CD4-positive, alpha-beta T cell treated with Interleukin-4 for 1 hour (primary cell): ENCODE results near the gene MAPK1.
"Not testable (repeated sequence)": the region's sequence is repeated elsewhere in the genome, so short reads cannot be mapped to it uniquely, and the experiment has no call there.

Source experiments
- DNase-seq, 2 donors: peaks; one replicate each; pipeline ENCODE4 v3.0.0-alpha.2; 2020 to 2022

MAPK1 gene

DNA sequence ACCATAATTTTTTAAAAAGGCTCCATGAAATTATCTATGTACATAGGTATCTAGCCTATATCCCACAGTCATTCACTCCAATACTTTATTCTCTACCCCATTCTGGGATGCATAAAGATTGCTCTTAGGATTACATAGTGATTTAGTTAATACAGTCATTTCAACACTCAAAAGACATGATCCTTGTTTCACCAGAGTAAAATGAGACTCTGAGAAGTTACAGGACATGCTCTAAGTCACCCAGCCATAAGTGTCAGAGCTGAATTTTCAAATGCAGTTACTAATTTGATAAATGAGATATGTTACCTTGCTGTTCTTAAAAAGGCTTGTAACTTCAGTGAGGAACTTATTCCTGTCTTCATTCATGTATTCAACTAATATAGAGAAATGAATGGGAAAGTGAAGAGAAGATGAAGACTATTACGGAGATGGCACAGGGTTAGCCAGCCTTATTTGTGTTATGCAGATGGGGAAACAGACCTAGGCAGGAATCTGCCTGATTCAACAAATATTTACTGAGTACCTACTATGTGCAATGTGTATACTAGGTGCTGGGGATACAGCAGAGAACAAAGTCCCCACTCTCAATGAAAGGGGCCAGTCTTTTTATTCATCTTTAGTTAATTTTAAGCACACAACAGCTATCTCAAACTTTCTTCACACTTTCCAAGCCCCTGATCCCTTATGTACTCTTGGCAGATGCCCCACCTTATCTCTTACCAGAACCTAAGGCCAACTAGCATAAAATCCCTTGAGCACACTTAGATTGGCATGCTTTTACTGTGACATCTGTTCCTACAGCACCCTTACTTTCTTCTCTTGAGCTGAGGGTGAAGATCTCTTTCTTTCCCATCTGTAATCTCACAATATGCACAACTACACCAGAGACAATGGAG, 21.6 kb downstream of the MAPK1 start:
- DNase-seq = no peak

DNA sequence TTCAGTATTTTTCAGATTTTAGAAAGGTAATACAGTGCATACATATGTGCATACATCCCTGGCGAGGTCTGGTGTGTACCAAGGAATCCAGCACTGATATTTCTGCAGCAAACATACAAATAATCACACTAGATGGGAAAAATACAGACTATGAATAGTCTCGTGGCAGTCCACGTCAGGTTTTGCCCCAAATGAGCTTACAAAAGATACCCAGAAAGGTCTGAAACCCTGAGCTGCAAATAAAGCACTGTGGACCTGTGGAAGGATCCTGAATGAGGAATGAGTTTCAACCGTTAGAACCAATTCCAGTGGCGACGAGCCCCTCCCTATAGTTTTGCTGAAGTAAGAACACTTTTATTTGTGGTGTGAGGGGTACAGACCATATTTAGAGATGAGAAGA, 24.5 kb downstream of the MAPK1 start:
- DNase-seq = no peak

DNA sequence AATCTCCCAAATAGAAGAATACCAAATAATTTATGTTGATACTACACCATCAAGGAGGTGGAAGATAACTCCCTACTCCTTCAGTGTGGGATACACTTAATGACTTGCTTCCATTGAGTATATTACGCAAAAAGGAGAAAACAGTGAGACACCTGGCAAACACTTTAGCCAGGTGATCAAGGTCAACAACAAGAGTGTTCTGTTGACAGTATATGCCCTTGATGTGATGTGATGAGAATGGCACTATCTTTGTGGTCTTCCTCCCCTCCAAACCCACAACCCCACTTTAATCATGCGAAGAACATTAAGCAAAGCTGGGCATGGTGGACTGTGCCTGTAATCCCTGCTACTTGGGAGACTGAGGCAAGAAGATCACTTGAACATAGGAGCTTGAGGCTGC, 26.0 kb downstream of the MAPK1 start:
- DNase-seq = no peak

DNA sequence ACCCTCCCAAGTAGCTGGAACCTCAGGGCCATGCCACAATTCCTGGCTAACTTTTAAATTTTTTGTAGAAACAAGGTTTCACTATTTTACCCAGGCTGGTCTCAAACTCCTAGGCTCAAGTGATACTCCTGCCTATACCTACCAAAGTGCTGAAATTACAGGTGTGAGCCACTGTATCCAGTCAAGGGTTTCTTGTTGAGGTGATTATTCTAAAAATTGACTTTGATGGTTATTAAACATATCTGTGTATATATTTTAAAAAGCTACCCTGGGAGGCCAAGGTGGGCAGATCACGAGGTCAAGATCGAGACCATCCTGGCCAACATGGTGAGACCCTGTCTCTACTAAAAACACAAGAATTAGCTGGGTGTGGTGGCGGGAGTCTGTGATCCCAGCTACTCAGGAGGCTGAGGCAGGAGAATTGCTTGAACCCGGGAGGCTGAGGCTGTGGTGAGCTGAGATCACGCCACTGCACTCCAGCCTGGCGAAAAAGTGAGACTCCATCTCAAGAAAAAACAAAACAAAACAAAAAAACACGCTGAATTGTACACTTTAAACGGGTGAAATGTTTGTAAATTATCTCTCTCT, 27.1 kb downstream of the MAPK1 start:
- no peak for DNase-seq

DNA sequence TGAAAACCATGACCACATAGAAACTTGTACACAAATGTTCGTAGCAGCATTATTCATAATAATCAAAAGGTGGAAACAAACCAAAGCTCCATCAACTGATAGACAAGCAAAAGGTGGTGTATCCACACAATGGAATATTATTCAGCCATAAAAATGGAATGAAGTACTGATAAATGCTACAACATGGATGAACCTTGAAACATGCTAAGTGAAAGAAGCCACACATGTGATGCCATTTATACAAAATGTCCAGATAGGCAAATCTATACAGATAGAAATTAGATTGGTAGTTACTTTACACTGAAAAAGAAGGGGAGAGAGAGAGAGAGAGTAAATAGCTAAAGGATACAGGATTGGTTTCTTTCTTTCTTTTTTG, 27.7 kb downstream of the MAPK1 start:
- DNase-seq = no peak

DNA sequence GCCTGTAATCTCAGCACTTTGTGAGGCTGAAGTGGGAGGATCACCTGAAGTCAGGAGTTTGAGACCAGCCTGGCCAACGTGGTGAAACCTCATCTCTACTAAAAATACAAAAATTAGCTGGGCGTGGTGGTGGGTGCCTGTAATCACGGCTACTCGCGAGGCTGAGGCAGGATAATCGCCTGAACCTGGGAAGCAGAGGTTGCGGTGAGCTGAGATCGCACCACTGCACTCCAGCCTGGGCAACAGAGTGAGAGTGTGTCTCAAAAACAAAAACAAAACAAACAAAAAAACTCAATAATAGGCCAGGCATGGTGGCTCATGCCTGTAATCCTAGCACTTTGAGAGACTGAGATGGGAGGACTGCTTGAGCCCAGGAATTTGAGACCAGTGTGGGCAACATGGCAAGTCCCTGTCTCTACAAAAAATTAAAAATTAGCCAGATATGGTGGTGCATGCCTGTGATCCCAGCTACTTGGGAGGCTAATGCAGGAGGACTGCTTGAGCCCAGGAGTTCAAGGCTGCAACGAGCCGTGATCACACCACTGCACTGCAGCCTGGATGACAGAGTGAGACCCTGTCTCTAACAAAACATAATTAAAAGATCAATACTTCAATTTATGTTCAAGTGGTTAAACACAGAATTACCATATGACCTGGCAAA, 28.2 kb downstream of the MAPK1 start:
- not testable (repeated sequence) for DNase-seq

DNA sequence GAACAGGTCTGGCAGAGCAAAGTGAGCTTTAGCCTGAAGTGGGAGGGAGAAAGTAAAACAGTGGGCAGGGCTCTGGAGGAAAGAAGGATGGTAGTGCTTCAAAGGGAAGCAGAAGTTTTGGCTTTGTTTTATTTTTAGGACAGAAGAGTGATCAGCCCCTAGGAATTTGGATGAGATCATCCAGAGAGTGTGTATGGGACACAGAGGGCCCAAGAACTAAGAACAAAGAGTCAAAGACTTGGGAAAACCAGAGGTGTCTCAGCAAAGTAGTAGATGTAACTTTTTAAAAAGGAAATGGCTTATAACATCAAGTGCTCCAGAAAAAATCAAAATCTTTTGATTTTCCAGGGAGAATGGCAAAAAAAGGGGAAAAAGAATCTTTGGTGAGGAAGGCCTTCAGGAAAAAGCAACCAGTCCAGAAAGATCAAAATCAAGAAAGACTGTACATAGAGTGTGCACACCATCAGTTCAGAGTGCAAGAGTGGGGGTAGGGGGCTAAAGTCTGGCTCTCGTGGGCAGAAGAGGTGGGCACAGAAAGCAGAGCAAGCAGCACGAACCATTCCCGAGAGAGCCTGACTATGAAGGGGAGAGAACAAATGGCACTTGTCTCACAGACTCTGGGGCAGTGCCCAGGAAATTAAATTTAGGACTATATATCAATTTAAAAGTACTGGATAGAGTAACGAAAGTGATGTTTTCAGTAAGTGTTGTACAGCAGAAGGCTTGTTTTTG, 30.0 kb downstream of the MAPK1 start:
- DNase-seq = no peak

DNA sequence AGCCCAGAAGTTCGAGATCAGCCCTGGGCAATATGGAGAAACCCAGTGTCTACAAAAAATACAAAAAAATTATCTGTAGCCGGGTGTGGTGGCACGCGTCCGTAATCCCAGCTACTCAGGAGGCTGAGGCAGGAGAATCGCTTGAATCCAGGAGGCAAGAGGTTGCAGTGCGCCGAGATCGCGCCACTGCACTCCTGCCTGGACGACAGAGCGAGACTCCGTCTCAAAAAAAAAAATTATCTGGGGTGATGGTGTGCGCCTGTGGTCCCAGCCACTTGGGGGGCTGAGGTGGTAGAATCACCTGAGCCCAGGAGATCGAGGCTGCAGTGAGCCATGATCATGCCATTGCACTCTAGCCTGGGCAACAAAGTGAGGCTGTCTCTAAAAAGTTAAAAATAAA, 31.0 kb downstream of the MAPK1 start:
- DNase-seq = not testable (repeated sequence)

DNA sequence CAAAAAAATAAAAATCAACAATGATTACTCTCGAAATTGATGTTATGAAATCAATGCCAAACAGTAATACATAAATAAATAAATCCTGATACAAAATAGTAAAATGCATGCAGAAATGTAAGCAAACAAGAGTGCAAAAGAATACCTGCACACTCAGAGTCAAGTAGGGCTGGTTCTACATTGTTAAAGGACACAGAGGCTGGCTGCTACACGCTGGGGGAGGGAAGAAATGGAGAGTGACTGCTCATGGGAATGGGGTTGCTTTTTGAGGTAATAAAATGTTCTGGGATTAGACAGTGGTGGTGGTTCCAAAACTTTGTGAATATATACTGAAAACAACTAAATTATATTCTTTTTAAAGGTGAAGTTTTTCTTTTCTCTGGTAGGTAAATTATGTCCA, 32.1 kb downstream of the MAPK1 start:
- DNase-seq = no peak

DNA sequence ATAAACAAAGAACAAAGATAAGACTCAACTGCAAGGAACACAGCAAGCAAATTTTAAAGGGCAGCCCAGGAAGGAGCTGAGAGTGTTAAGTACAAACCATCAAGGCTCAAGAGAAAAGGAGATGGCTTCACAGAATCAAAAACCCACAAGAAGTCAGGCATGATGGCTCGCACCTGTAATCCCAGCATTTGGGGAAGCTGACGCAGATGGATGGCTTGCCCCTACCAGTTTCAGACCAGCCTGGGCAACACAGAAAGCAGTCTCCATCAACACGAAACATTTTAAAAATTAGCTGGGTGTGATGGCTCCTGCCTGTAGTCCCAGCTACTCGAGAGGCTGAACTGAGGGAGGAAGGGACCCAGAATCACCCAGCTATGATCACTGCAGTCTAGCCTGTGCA, 32.6 kb downstream of the MAPK1 start:
- peak in 1 of 2 donors; percentile 56 for DNase-seq

DNA sequence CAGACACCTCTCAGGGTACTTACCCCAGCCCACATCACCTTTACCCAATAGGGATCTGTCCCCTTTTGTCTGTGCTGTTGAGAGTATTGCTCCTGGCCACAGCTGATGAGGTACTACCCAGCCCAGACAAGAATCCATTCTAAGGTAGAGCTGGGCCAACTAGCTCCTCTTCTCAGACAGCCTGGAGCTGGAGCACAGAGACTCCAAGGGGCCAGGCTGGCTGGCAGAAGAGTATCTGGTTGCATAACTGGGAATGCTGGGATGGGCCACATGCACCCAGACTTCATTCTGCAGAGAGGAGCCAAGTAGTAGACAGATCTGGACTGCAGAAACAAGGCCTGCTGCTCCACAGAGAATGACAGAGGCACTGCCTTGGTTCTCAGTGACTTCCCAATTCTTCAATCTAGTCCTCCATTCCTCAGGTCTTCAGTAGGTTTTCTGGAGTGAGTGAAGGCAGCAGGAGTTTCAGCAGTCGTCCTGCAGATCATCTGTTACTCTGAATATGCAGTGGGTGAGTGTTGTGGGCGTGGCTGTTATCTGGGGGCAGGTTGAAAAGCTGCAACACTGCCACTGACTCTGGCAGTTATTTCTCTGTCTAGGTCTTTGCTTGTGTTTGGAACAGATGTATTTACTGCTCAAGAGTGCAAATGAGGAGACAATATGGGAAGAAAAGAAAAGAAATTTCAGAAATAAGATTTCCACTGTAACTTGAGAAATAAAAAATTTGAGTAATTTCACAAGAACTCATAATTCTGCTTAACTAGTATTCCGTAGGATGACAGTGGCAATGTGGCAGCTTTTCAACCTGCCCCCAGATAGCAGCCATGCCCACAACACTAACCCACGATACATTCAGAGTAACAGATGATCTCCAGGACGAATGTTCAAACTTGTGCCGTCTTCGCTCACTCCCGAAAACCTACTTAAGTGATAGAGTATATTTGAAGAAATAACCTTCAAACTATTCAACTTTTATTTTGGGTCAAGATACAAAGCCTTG, 34.9 kb downstream of the MAPK1 start:
- DNase-seq = peak in 1 of 2 donors; percentile 31

DNA sequence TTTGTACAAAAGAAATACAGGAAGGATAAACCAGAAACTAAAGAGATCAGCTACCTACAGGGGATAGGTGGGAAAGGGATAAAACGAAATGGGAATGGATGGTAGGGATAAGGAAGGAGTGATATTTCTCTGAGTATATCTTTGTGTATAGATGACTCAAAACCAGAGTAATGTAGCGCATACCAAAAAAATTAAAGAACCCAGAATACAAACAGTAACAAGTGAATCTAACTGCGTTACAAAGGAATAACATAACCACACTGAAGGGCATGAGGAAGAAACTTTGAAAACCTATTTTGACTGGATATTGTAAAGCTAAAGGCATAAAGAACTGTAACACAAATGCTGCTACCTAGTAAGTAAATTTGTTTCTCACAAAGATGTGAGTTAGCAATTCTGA, 37.9 kb downstream of the MAPK1 start:
- no peak for DNase-seq

DNA sequence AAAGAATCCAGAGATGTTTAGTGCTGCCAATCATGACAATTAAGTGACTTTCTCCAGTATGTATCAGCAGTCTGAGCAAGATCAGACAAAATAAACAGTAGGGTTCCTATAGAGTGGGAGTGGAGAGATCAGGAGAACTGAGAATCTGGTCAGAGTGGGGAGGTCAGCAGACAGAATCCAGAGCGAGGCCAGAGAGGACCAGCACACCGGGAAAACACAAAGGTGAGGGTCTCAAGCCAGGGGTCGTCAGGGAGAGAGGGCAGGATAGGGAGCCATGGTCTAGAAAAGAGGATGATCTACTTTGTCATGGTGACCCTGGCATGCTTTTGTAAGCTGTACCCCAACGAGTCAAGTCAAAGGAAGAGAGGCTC, 39.2 kb downstream of the MAPK1 start:
- DNase-seq = no peak

DNA sequence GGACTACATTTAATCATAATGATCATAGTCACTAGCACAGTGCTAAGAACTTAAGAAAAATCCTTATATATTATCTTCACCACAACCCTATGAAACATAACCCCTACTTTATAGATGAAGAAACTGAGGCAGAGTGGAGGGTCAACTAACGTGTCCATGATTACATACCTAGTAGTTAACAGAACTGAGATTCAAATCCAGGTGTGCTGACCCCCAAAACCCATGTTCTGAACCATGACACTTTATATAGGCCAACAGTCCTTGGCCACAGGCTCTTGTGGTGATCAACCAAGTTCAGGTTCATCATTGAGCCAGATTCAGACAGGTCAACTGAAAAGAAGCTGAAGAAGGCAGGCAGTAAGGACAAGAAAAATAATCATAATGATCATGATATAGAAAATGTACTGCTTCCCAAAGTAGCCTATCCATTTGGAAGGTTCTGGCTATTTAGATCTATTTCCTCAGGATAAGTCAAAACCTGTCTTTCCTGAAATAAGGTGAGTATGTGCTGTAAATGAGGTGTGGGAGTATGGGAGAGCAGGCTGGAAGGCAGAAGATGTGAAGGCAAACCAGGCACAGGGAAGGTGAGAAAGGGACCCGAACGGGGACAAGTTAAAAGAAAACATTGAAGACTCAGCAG, 39.7 kb downstream of the MAPK1 start:
- DNase-seq = no peak

DNA sequence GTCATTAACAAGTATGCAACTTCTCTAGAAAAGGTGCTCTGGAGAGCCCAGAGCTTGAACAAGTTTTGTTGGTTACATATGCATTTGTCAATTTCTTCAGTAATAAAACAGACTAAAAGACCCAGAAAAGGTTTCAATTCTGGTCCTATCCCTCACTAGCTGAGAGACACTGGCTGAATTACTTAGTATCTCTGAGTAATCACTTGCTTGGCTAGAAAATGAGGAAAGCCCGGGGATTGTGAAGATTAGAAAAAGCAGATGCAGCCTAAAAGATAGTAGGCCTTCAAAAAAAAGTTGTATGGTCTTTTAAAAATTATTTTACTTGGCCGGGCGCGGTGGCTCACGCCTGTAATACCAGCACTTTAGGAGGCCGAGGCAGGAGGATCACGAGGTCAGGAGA, 41.2 kb downstream of the MAPK1 start:
- DNase-seq = no peak

DNA sequence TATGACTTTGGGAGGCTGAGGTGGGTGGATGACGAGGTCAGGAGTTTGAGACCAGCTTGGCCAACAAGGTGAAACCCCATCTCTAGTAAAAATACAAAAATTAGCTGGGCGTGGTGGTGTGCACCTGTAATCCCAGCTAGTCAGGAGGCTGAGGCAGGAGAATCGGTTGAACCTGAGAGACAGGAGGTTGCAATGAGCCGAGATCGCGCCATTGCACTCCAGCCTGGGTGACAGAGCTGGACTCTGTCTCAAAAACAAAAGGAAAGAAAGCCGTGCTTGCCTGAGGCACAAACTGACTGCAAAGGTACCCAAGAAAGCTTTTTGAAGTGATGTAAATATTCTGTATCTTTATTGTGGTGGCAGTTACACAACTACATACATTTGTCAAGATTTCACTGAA, 42.5 kb downstream of the MAPK1 start:
- DNase-seq = not testable (repeated sequence)

DNA sequence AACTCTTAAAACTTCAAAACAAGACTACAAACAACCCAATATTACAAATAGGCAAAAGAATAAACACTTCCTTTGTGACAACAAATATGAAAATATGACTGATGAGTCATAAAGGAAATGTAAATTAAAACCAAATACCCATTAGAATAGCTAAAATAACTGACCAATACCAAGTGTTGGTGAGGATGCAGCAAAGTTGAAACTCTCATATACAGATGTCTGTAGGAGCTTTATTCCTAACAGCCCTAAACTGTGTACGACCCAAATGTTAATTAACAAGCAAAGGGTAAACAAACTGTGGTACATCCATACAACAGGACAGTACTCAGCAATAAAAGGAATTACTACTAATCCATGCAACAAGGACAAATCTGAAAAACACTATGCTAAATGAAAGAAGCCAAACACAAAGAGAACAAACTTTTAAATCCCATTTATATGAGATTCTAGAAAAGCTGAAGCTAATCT, 43.0 kb downstream of the MAPK1 start:
- DNase-seq = no peak

DNA sequence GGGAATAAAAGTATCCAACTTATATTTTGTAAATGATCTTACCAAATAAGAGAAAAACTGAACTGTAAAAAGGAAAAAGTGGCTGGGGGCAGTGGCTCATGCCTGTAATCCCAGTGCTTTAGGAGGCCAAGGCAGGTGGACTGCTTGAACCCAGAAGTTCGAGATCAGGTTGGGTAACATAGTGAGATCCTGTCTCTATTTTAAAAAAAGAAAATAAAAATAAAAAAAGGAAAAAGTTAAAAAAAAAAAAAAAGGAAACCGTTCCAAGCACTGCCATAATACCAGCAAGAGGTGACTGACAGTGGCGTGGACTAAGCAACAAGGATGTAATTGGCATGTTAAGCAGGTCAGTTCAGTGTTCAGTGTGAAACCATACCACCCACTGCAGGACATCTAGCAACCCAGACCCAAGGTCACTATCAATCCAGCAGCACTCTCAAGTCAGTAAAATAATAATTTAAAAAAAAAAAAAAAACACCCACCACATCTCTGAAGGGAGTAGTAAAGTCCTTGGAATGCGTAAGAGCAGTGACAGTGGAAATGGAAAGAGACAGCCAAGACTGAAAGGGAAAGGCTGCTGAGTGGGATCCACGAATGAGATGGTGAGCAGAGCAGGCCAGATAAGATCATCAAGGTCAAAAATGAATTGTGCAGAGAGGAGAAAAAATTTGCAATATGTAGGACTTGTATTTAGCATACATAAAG, 43.6 kb downstream of the MAPK1 start:
- DNase-seq = no peak

DNA sequence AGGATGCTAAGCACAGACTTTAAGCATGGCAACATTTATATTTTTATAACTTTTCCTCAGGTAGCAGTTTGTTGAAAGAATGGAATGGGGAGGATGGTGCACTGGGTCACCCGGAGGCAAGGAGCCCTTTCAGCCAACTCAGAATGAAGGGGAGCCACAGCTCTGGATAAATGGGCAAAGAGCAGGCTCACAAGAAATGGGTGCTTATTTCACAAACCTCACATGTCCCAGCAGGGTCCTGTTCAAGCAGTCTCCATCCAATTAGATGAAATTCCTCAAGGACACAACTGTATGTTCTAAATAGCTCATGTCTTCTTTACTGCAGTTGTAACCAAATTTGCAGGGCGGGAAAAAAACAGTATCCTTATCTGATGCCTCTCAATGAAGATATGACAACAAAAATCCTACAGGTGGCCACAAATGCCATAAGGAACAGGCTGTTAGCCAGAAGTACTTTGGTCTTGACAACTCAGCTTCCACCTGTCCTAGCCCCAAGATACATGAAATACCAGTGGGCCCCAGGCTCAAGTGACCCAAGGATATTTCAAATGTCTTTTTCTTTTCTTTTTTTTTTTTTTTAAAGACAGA, 48.2 kb downstream of the MAPK1 start:
- no peak for DNase-seq

DNA sequence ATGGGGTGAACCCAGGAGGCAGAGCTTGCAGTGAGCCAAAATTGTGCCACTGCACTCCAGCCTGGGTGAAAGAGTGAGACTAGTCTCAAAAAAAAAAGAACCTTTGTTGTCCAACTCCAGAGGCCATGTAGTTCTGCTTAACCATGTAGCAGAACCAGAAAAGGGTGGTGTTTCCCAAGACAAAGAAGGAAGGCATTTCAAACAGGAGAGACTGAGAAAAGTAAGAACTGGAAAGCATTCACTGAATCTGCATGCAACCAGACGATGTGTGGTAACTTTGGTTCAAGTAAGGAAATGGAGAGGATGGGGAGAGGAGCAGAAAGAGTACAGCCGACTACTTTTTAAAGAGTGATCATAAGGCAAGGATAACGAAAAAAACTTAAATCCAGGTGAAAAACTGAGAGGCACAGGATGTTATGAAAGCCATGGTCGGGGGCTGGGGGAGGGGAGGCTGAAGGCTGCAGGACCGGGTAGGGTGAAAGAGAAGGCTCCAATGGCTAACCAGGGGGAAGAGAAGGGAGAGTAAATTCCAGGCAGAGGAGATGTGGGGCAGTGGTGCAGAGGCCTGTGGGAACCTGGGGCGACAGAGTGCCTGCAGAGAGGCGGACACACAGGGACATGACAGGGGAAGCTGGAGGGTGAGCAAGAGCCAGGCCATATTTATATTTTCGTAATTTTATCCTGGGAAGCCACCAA, 48.8 kb downstream of the MAPK1 start:
- no peak for DNase-seq
